Measurements from ENCODE around the gene KCTD13.

KCTD13 gene

DNA sequence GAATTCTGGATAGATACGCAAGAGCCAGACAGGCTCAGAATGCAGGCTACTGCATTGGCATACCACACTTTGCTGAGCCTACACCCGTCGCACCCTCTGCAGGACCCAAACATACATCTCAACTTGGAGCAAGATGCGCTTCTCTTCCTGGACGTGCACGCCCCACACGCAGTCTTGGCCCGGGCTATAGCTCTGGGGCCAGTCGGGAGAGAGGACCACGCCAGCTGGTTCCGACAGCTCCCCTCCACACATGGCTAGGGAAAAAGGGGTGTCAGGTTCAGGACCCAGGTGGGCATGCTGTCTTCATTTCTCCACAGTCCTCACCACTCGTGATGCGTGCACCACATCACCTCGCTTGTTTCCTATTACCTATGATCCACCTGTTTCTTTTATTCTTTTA lies 47.9 kb downstream of the KCTD13 start:
- Histone ChIP-seq H4K20me1 (ENCODE audit: insufficient read depth, low read length) (no peaks in the 10 kb centered on the region; the same call in 1 of the 2 replicates), H3K9me3 (ENCODE audit: insufficient read depth, low read length, severe bottlenecking) (no peaks in the 10 kb centered on the region), H2AFZ (ENCODE audit: low read depth, low read length) (no peak overlapping the region), H3K27ac (ENCODE audit: low read length) (no peak overlapping the region), H3K4me3 (ENCODE audit: low read depth in 1 of 2, low read length in 2 of 2) (no peak overlapping the region), H3K79me2 (ENCODE audit: insufficient read depth, low read length) (no peaks in the 10 kb centered on the region), H3K27me3 (ENCODE audit: insufficient read depth, low read length, poor library complexity) (no peaks in the 10 kb centered on the region), H3K9ac (ENCODE audit: low read depth, low read length) (no peak overlapping the region), H3K4me2 (ENCODE audit: insufficient read depth, low read length) (no peak overlapping the region), H3K4me1 (ENCODE audit: insufficient read depth, low read length) (no peaks in the 10 kb centered on the region), H3K36me3 (ENCODE audit: insufficient read depth, low read length) (no peaks in the 10 kb centered on the region)
- ATAC-seq (ENCODE audit: insufficient read depth, low read depth): no peak
- TF ChIP-seq, protein P1, sequence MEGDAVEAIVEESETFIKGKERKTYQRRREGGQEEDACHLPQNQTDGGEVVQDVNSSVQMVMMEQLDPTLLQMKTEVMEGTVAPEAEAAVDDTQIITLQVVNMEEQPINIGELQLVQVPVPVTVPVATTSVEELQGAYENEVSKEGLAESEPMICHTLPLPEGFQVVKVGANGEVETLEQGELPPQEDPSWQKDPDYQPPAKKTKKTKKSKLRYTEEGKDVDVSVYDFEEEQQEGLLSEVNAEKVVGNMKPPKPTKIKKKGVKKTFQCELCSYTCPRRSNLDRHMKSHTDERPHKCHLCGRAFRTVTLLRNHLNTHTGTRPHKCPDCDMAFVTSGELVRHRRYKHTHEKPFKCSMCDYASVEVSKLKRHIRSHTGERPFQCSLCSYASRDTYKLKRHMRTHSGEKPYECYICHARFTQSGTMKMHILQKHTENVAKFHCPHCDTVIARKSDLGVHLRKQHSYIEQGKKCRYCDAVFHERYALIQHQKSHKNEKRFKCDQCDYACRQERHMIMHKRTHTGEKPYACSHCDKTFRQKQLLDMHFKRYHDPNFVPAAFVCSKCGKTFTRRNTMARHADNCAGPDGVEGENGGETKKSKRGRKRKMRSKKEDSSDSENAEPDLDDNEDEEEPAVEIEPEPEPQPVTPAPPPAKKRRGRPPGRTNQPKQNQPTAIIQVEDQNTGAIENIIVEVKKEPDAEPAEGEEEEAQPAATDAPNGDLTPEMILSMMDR (IDR thresholded peaks at IDR 0.05; ENCODE audit: borderline replicate concordance, extremely low read depth, low read length, poor library complexity, severe bottlenecking): no peak
- TF ChIP-seq EZH2 (IDR thresholded peaks at IDR 0.05; ENCODE audit: borderline replicate concordance, low read depth, low read length, severe bottlenecking): no peak
- DNase-seq: no peak

DNA sequence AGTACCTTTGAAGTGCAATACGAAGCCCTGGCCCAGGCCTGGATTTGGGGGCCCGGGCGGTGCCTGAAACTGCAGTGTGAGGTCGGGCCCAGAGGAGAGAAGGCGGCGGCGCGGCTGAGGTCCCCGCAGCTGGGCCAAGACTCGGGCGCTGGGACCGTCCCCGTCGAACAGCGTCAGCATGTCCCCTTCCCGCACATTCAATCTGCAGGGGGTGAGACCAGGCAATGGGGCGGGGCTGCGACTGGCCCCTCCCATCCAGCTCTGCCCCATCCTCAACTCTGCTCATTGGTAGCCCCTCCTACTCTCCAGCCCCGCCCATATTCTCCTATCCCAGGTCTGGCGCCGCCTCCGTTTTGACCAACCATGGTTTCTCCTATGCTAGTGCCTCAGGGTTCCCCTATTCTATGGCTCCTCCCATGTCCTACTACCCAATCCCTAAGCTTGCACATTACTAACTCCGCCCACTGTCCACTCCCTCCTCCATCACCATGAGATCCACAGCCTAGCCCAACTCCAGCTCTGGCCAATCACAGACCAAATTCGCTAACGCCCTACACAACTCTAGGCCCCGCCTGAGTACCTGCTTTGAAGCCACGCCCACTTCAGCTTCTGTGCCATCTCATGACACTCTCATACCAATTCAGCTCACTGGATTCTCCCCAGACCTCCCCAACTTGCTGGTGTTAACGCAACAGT lies 48.6 kb downstream of the KCTD13 start:
- Histone ChIP-seq H3K27me3 (ENCODE audit: insufficient read depth, low read length, poor library complexity) (no peaks in the 10 kb centered on the region), H3K4me3 (ENCODE audit: low read depth in 1 of 2, low read length in 2 of 2) (no peak overlapping the region), H3K9me3 (ENCODE audit: insufficient read depth, low read length, severe bottlenecking) (no peaks in the 10 kb centered on the region), H3K36me3 (ENCODE audit: insufficient read depth, low read length) (no peaks in the 10 kb centered on the region), H3K79me2 (ENCODE audit: insufficient read depth, low read length) (no peaks in the 10 kb centered on the region), H3K4me2 (ENCODE audit: insufficient read depth, low read length) (no peak overlapping the region), H4K20me1 (ENCODE audit: insufficient read depth, low read length) (no peaks in the 10 kb centered on the region; the same call in 1 of the 2 replicates), H3K9ac (ENCODE audit: low read depth, low read length) (no peak overlapping the region), H3K27ac (ENCODE audit: low read length) (no peak overlapping the region), H2AFZ (ENCODE audit: low read depth, low read length) (no peak overlapping the region), H3K4me1 (ENCODE audit: insufficient read depth, low read length) (no peaks in the 10 kb centered on the region)
- TF ChIP-seq EZH2 (IDR thresholded peaks at IDR 0.05; ENCODE audit: borderline replicate concordance, low read depth, low read length, severe bottlenecking): no peak
- TF ChIP-seq, protein P1 (IDR thresholded peaks at IDR 0.05; ENCODE audit: borderline replicate concordance, extremely low read depth, low read length, poor library complexity, severe bottlenecking): no peak
- ATAC-seq (ENCODE audit: insufficient read depth, low read depth) (peak; percentile 61; the same call in 2 of the 3 replicates), DNase-seq (peak; percentile 29)

- no peaks in the 10 kb centered on the region for H3K9me3 ChIP-seq (ENCODE audit: insufficient read depth, low read length, severe bottlenecking)
- no peaks in the 10 kb centered on the region; the same call in 1 of the 2 replicates for H4K20me1 ChIP-seq (ENCODE audit: insufficient read depth, low read length)
- H3K79me2 ChIP-seq (ENCODE audit: insufficient read depth, low read length): no peaks in the 10 kb centered on the region
- no peak overlapping the region for H3K27ac ChIP-seq (ENCODE audit: low read length)
- H3K27me3 ChIP-seq (ENCODE audit: insufficient read depth, low read length, poor library complexity): no peaks in the 10 kb centered on the region
- no peaks in the 10 kb centered on the region for H3K4me1 ChIP-seq (ENCODE audit: insufficient read depth, low read length)
- H3K4me2 ChIP-seq (ENCODE audit: insufficient read depth, low read length): no peak overlapping the region
- TF ChIP-seq, protein P1 (IDR thresholded peaks at IDR 0.05; ENCODE audit: borderline replicate concordance, extremely low read depth, low read length, poor library complexity, severe bottlenecking): no peak
- no peak for TF ChIP-seq EZH2 (IDR thresholded peaks at IDR 0.05; ENCODE audit: borderline replicate concordance, low read depth, low read length, severe bottlenecking)
- DNase-seq (no peak), ATAC-seq (ENCODE audit: insufficient read depth, low read depth) (no peak)
- H3K9ac ChIP-seq (ENCODE audit: low read depth, low read length): no peak overlapping the region
- H3K36me3 ChIP-seq (ENCODE audit: insufficient read depth, low read length): no peaks in the 10 kb centered on the region
- no peak overlapping the region for H2AFZ ChIP-seq (ENCODE audit: low read depth, low read length)
- no peak overlapping the region for H3K4me3 ChIP-seq (ENCODE audit: low read depth in 1 of 2, low read length in 2 of 2)
Measured at GRCh38 chr16:29876594-29877249, 49.3 kb downstream of the KCTD13 start.

All from DND-41 (cell line).